Measurements from ENCODE around the gene ICOSLG.
A peak's percentile ranks its signal among the peaks of the same experiment; 100 is the strongest.

ICOSLG gene

GRCh38 chr21:44281801-44282200 is 41.1 kb upstream of the ICOSLG start:
- H3K4me3 ChIP-seq (ENCODE audit: severe bottlenecking), result no peak overlapping the region
- no peak overlapping the region for H3K27ac ChIP-seq (ENCODE audit: poor library complexity, severe bottlenecking)
- no peaks in the 10 kb centered on the region for H3K9me3 ChIP-seq (ENCODE audit: severe bottlenecking)
- H3K4me1 ChIP-seq (ENCODE audit: insufficient read depth, poor library complexity, severe bottlenecking), result no peaks in the 10 kb centered on the region
- ATAC-seq (ENCODE audit: low read depth) (no peak), DNase-seq (ENCODE audit: low spot score) (no peak)
- peaks cover 3% of the 10 kb centered on the region for H3K27me3 ChIP-seq (ENCODE audit: insufficient read depth, poor library complexity, severe bottlenecking)
- H3K36me3 ChIP-seq (ENCODE audit: low read depth), result no peaks in the 10 kb centered on the region
- no peak for TF ChIP-seq CTCF (IDR thresholded peaks at IDR 0.05; ENCODE audit: poor library complexity, severe bottlenecking)

GRCh38 chr21:44279354-44280260 is 38.9 kb upstream of the ICOSLG start:
- H3K4me1 ChIP-seq (ENCODE audit: insufficient read depth, poor library complexity, severe bottlenecking), result no peaks in the 10 kb centered on the region
- H3K27ac ChIP-seq (ENCODE audit: poor library complexity, severe bottlenecking), result no peak overlapping the region
- TF ChIP-seq CTCF (IDR thresholded peaks at IDR 0.05; ENCODE audit: poor library complexity, severe bottlenecking), result no peak
- DNase-seq (ENCODE audit: low spot score) (no peak), ATAC-seq (ENCODE audit: low read depth) (no peak)
- no peaks in the 10 kb centered on the region for H3K36me3 ChIP-seq (ENCODE audit: low read depth)
- no peaks in the 10 kb centered on the region for H3K9me3 ChIP-seq (ENCODE audit: severe bottlenecking)
- H3K27me3 ChIP-seq (ENCODE audit: insufficient read depth, poor library complexity, severe bottlenecking), result no peaks in the 10 kb centered on the region
- H3K4me3 ChIP-seq (ENCODE audit: severe bottlenecking), result no peak overlapping the region

- no peak overlapping the region for H3K27ac ChIP-seq (ENCODE audit: poor library complexity, severe bottlenecking)
- DNase-seq (ENCODE audit: low spot score) (no peak), ATAC-seq (ENCODE audit: low read depth) (no peak)
- H3K9me3 ChIP-seq (ENCODE audit: severe bottlenecking), result no peaks in the 10 kb centered on the region
- no peak overlapping the region for H3K4me3 ChIP-seq (ENCODE audit: severe bottlenecking)
- no peaks in the 10 kb centered on the region for H3K27me3 ChIP-seq (ENCODE audit: insufficient read depth, poor library complexity, severe bottlenecking)
- no peaks in the 10 kb centered on the region for H3K36me3 ChIP-seq (ENCODE audit: low read depth)
- TF ChIP-seq CTCF (IDR thresholded peaks at IDR 0.05; ENCODE audit: poor library complexity, severe bottlenecking), result no peak
- H3K4me1 ChIP-seq (ENCODE audit: insufficient read depth, poor library complexity, severe bottlenecking), result no peaks in the 10 kb centered on the region
Measured at GRCh38 chr21:44275041-44275440, 34.3 kb upstream of the ICOSLG start.

GRCh38 chr21:44273046-44273445 is 32.3 kb upstream of the ICOSLG start:
- Histone ChIP-seq H3K27ac (ENCODE audit: poor library complexity, severe bottlenecking) (no peak overlapping the region), H3K9me3 (ENCODE audit: severe bottlenecking) (no peaks in the 10 kb centered on the region), H3K27me3 (ENCODE audit: insufficient read depth, poor library complexity, severe bottlenecking) (no peaks in the 10 kb centered on the region)

More at GRCh38 chr21:44273046-44273445, 32.3 kb upstream of the ICOSLG start:
- H3K4me1 ChIP-seq (ENCODE audit: insufficient read depth, poor library complexity, severe bottlenecking), result no peaks in the 10 kb centered on the region
- ATAC-seq (ENCODE audit: low read depth) (no peak), DNase-seq (ENCODE audit: low spot score) (peak; percentile 46)
- no peaks in the 10 kb centered on the region for H3K36me3 ChIP-seq (ENCODE audit: low read depth)
- no peak for TF ChIP-seq CTCF (IDR thresholded peaks at IDR 0.05; ENCODE audit: poor library complexity, severe bottlenecking)
- no peak overlapping the region for H3K4me3 ChIP-seq (ENCODE audit: severe bottlenecking)
